HL-60/S4 treated with phorbol 12-myristate 13-acetate at 8.2 ng/mL for 4 days and 3 days (cell line): ENCODE results near the gene KCTD7.
"Not testable (repeated sequence)": the region's sequence is repeated elsewhere in the genome, so short reads cannot be mapped to it uniquely, and the experiment has no call there.

ENCODE experiments used
- in situ Hi-C: fragments of 300-500 bp; cut with MboI; formaldehyde crosslinking; loops from 2 replicates; pipeline ENCODE4 v1.15.0; 2022; ENCODE audit warnings: low sequenced_read_pairs

The KCTD7 gene

DNA sequence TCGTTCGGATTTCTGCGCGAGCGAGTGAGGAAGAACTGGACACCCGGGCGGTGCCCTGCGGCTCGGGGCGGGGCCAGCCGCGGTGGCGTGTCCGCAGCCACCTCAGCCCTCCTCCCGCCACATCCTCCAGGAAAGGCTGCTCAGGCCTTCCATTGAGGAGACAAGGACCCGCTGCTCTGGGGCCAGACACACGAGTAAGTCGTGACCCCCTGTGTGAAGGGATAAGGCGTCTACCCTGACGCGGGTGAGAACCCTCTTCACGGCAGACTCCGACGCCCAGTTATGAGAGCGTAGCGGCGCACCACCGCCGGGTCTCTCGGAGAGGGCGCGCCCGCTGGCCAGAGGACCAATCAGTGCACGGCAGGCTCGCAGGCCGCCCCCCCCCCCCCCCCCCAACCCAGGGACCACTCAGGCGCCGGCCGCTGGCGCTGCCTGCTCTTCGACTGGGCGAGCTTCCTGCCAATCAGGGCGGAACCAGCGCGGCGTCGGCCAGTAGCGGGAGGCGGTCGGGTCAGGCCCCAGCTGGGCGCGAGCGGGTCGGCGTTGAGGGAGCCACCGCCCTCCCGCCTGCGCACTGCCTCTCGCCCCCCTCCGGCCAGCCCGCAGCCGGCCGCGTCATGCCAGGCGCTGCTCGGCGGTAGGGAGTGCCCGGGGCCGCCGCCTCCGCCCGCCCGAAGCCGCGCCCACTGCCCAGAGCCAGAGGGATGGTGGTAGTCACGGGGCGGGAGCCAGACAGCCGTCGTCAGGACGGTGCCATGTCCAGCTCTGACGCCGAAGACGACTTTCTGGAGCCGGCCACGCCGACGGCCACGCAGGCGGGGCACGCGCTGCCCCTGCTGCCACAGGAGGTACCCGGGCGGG is at the start of gene KCTD7:
TSS of gene KCTD7 (plus strand) at position 521 of the 861 bp plus-strand sequence. CDS start at position 705, 184 bp downstream.
- in situ Hi-C loops = no loop called here

DNA sequence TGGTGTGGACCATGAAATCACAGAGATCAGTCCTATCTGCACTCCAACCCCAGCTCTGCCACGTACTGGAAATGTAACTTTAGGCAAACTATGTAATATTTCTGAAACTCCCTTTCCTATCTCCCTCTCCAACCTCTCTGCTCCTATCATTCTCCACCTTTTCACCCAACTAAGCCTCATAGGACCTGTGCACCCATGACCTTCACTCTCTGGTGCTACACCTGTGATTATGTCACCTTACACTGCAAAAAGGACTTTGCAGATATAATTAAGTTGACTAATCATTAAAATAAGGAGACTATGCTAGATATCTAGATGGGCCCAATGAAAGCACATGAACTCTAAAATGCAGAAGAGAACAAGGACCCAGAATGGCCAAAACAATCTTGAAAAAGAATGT is 48.3 kb upstream of the KCTD7 start:
- in situ Hi-C loops = not testable (repeated sequence)

DNA sequence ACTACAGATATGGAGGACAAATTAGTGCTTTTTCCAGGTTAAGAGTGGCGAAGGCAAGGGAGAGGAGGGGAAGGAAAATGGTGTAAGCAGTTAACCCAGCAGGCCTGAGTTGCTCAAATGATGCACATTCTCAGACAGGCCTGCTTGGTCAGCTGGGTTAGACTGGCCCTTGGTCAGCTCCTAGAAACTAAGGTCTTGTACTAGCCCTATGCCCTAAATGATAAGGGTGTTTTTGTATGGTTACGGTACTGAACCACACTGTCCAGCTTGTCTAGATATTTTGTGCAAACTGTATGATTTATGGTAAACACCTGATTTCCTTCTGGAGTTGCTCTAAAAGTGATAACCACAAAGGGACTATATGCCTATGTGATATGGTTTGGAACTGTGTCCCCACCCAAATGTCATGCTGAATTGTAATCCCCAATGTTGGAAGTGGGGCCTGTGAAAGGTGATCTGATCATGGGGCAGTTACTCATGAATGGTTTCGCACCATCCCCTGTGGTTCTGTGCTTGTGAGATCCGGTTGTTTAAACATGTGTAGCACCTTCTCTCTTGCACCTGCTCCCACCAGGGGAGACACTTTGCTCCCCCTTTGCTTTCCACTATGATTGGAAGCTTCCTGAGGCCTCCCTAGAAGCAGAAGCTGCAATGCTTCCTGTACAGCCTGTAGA is 45.7 kb upstream of the KCTD7 start:
- in situ Hi-C loops = not testable (repeated sequence)

DNA sequence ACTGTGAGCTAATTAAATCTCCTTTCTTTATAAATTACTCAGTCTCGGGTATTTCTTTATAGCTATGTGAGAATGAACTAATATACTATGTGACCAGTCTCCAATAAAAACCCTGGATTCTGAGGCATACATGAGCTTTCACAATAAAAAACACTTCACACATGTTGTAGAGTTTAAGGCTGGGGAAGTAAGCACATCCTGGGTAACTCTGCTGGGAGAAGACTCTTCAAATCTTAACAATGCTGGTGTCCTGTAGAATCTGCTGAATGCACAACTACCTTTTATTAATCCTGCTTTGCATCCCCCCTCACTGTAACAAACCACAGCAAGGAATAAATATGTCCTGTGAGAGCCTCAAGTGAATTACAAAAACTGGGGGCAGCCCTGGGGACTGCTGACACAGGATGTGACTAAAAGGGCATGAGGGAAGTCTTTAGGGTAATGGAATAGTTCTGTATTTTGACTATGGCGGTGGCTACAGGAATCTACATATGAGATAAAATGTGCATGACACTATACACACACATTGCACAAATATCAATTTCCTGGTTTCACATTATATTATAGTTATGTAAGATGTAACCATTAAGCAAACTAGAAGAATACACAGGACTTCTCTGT is 45.1 kb upstream of the KCTD7 start:
- in situ Hi-C loops = no loop called here

DNA sequence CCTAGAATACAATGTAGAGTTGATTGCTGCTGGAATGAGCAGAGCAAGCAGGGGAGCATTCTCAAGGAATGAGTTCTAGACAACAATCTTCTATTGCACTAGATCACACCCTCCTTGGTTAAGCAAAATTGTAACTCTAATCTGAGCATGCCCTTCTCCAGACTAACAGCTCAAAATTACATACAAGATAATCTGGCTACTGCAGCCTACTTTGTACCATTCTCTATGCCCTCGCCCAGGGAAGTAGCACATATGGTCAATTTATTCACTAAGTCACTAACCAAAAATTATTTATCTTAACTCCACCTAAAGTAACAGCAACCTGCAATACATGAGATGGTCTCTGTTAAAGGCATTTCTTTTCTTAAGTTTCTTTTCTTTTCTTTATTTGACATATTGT is 42.5 kb upstream of the KCTD7 start:
- in situ Hi-C loops = no loop called here

- in situ Hi-C loops = not testable (repeated sequence)
Observed at GRCh38 chr7:66588226-66588625, 40.5 kb upstream of the KCTD7 start.

- in situ Hi-C loops = not testable (repeated sequence)
Observed at GRCh38 chr7:66588856-66589570, 39.7 kb upstream of the KCTD7 start.

DNA sequence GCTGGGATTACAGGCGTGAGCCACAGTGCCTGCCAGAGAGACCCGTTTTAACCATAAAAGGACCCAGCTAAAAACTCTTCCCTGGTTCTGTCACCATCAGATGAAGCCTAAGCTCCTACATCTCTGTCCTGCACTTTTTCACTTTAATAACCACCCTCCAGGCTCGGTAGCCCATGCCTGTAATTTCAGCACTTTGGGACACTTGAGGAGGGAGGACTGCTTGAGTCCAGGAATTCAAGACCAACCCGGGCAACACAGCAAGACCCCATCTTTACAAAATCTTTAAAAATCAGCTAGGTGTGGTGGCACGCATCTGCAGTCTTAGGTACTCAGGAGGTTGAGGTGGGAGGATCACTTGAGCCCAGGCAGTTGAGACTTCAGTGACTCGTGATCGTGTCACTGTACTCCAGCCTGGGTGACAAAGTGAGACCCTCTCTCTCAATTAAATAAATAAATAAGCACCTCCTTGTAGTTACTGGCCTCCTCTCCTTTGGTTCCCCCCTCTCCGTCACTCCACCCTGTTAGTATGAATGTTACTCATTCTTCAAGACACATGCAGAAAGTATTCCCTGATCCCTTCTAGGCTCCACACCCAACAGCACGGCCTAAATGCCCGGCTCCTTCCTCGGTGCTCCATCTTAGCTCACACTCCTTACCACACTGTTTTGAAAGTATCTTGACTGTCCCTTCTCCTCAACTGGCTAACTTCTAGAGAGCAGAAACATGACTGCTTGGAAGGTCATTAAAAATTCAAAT is 38.2 kb upstream of the KCTD7 start:
- in situ Hi-C loops = not testable (repeated sequence)

DNA sequence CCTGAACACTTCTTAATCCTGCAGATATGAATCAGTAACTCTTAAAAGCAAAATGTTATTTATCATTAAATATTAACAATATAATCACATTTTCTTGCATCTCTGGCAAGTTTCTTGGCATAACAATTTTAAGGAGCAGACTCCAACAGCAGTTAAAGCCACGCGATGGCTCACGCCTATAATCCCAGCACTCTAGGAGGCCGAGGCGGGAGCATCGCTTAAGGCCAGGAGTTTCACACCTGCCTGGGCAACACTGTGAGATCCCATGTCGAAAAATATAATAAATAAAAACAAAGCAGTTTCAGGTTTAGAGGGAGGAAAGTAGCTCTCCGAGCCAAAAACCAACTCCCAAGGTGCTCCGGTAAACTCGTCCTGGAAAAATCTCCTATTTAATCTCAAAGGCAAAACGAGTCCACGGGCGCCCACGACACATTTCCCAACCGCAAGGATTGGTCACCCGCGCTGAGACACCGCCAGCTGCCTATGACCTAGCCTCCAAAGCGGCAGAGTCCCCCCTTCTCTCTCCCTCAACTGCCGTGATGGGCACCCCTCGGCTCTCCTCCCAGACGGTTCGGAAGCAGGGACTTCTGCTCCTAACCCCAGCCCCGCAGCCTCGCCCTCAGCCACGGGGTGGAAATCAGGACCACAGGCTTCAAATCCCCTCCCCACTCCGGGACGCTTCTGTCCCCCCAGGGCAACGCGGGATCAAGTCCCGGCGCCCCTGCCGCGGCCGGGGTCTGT is 37.5 kb upstream of the KCTD7 start:
- in situ Hi-C loops = not testable (repeated sequence)

DNA sequence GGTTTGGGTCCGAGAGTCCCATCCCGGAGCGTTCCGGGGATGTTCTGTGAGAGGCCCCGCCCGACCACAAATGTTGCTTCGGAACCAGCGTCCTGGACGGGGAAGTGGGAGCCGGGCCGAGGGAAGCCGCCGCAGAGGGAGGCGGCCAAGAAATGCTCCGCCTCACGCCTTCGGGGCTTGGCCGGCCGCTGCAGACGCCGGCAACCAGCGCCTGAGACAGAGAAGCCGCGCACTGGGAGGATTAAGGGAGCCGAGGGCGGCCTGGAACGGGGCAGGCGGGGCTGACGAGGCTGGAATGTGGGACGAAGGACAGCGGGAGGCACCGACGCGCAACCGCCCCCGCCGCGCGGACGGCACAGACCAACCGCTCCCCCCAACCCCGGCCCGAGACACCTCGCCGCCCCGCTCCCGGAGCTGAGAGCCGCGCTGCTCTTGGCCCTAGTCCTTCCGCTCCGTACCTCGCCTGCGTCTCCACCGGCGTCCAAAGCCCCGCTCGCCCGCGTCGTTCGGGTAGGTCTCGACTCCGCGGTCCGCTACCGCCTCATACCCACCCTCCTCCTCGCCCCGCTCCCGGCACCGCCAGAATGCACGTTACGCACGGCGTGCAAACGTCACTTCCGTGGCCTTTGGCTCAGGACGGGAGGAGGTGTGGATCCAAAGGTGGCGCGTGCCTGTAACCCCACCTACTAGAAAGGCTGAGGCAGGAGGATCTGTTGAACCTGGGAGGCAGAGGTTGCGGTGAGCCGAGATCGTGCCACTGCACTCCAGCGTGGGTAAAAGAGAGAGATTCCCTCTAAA is 36.7 kb upstream of the KCTD7 start:
- in situ Hi-C loops = no loop called here

GRCh38 chr7:66592597-66593146 is 36.0 kb upstream of the KCTD7 start:
- in situ Hi-C loops = not testable (repeated sequence)

GRCh38 chr7:66594082-66594481 is 34.6 kb upstream of the KCTD7 start:
- in situ Hi-C loops = not testable (repeated sequence)

DNA sequence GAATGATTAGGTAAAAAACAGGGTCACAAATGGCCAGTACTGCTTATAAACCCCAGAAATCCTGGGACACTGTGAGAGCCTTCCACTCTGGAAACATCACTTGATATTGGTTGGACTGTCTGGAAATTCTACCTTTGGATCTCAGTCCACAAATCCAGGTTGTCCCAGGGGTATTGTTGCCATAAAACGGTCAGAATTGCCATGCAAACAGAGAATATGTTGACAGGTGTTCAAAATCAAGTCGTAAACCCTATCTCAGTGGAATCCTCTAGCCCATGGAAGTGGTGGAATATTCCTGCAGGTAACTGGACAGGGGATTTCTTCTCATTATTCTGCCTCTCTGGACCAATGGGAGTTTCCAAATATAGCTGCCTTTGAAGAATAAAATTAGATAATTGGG is 31.2 kb upstream of the KCTD7 start:
- in situ Hi-C loops = no loop called here

- in situ Hi-C loops = no loop called here
Observed at GRCh38 chr7:66602159-66602558, 26.5 kb upstream of the KCTD7 start.

DNA sequence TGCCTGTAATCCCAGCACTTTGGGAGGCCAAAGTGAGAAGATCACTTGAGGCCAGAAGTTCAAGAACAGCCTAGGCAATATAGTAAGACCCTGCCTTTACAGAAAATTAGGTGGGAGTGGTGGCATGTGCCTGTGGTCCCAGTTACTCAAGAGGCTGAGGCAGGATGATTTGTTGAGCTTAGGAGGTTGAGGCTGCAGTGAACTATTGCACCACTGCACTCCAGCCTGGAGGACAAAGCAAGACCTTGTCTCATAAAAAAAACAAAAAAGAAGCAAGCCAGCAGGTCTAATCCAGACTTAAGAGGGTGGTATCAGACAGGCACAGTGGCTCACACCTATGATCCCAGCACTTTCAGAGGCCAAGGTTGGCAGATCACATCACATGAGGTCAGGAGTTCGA is 24.5 kb upstream of the KCTD7 start:
- in situ Hi-C loops = no loop called here

DNA sequence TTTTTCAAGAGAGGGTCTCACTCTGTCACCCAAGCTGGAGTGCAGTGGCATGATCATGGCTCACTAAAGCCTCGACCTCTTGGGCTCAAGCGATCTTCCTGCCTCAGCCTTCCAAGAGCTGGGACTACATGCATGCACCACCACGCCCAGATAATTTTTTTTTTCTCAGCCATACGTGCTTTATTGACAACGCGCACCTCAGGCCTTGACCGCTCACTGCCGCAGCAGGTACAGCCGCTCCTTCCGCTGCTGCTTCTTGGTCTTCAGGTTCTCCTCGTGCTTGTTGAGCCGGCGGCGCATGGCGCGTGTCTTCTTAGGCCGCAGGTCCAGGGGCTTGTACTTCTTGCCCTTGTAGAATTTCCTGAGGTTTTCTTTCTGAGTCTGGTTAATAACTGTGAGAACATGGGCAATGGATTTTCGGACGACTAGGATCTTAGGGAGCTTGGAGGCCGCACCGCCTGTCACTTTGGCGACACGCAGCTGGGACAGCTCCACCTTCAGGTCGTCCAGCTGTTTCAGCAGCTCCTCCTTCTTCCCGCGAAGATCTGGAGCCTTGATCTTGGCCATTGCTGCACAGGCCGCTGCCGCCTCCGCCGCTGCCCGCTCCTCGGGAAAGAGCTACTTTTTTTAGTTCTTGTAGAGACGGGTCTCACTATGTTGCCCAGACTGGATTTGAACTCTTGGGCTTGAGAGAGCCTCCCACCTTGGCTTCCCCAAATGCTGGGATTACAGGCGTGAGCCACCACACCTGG is 22.0 kb upstream of the KCTD7 start:
- in situ Hi-C loops = not testable (repeated sequence)

DNA sequence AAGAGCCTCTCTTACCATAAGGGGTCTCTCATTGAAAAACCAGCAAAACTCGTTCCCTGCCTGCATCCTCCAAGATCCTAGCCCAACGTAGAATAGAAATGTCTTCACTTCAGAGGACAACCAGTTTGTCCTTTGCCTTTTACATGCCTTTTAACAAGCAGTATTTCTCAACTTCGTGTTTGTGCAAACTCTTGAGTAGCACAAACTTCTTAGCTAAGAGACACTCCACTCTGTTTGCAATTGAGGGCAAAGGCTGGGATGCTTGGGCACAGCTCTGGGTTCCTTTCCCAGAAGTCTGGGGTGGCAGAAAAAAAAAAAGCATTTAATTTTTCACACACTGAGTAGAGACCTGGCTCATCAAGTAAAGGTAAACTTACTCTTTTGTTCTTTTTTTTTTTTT is 19.5 kb upstream of the KCTD7 start:
- in situ Hi-C loops = no loop called here

GRCh38 chr7:66614596-66614995 is 14.1 kb upstream of the KCTD7 start:
- in situ Hi-C loops = not testable (repeated sequence)
